Measurements from ENCODE around the gene HPSE2.

DNA sequence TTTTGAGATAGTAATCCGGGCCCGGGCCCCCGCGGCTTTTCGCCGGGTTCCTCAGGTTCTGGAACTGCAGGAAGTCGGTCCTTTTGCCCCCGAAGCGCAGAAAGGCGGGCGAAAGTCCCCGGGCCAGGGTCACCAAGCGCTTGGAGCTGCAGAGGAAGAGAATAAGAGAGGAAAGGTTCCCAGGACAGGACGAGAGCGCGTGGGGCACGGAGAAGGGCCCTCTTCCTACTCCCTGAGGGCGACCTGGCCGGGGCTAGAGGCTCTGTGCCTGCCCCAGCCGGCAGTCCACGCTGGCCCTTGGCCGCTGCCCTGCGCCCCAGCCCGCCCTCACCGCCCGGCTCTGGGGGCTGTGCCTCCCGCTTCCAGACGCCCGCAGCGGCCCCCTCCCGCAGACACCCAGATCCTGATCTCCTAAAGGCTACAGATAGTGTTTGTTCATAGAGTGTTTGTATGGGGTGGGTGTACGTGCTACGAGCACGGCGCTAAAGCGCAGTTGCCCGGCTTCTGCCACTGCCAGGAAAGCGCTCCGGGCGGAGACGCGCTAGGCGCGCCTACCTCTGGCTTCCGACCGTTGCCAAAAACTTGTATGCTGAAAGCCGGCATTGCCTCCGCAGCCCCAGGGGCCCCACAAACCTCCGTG is 3.2 kb downstream of the HPSE2 start:
- TF ChIP-seq ZNF274 (IDR thresholded peaks at IDR 0.05; ENCODE audit: low read depth, low read length) (no peak), YY1 (IDR thresholded peaks at IDR 0.05; ENCODE audit: insufficient read depth, insufficient read length) (no peak)

Measured in NT2/D1 (cell line).